Prostate gland (tissue), 2 donors: ENCODE results near the gene TEN1.

Source experiments
- CTCF ChIP-seq, 4 experiments: fragments of 200-600 bp in 2 of 4; fragments of 450-650 bp in 2 of 4; sonication (generic) in 2 of 4; IDR thresholded peaks; 1 replicate in 3 of 4; 2 replicates in 1 of 4; pipeline ENCODE4 v1.5.1; 2016 to 2019; ENCODE audit warnings: antibody characterized with exemption in 4 of 4, mild to moderate bottlenecking in 2 of 4, moderate library complexity in 2 of 4
- POLR2A ChIP-seq: fragments of 450-650 bp; IDR thresholded peaks from one replicate; pipeline ENCODE4 v1.6.1; 2016; ENCODE audit warnings: antibody characterized with exemption, mild to moderate bottlenecking
- POLR2AphosphoS5 ChIP-seq: sonication (generic); formaldehyde crosslinking; IDR thresholded peaks from one replicate; pipeline ENCODE4 v1.6.1; 2017; ENCODE audit warnings: antibody characterized with exemption

- TF ChIP-seq POLR2A (no peak), CTCF (IDR thresholded peaks at IDR 0.05) (no peak), POLR2AphosphoS5 (no peak)
These were observed 61.3 kb downstream of the TEN1 start for GRCh38 chr17:76040376-76040775.
